C1 segment of cervical spinal cord (tissue), 14 donors: ENCODE results near the gene TINCR.
"Not testable (repeated sequence)": the region's sequence is repeated elsewhere in the genome, so short reads cannot be mapped to it uniquely, and the experiment has no call there.

Experiments used
- DNase-seq, 14 donors: peaks; one replicate each; lab custom pipeline; 2025; lab: John Stamatoyannopoulos, UW

TINCR gene

GRCh38 chr19:5559804-5560133 is 8.0 kb downstream of the TINCR start:
- DNase-seq = no peak

- DNase-seq = no peak
These were observed 9.6 kb downstream of the TINCR start for GRCh38 chr19:5558101-5558621.

DNA sequence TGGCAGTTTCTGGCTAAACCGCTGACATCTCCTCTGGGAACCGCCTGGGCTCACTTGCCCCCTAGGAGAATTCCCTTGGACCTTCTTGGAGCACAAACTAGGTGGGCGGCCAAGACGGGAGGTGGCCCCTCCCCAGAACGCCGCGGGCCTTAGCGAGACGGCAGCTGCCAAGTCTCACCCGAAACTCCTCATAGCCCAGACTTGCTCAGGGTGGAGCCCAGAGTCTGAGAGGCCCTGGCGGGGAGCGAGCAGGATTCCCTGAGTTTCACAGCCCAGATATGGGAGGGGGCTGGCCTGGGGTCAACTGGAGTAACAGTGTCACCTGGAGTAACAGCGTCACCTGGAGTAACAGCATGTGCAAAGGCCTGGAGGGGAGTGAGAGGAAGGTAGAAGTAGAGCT is 10.1 kb downstream of the TINCR start:
- DNase-seq = no peak

- no peak for DNase-seq
These were observed 12.9 kb downstream of the TINCR start for GRCh38 chr19:5554828-5555227.

- no peak for DNase-seq
These were observed 13.9 kb downstream of the TINCR start for GRCh38 chr19:5553892-5554291.

DNA sequence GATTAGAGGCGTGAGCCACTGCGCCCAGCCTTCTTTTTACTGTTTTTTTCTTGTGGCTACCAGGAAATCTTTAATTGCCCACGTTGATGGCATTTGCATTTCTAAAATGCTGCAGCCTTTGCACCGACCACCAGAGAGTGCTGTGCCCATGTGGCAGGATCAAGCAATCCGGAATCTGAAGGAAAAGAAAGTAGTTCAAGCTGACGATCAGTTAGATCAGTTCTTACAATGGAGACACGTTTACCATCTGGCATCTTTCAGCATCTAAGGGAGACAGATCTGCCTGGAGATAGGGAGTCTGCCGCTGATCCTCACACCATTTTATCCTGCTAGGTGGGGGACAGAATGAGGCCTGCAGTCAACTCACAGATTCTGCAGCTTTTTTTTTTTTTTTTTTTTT is 19.9 kb downstream of the TINCR start:
- DNase-seq = no peak

- DNase-seq = no peak
These were observed 21.8 kb downstream of the TINCR start for GRCh38 chr19:5545984-5546383.

DNA sequence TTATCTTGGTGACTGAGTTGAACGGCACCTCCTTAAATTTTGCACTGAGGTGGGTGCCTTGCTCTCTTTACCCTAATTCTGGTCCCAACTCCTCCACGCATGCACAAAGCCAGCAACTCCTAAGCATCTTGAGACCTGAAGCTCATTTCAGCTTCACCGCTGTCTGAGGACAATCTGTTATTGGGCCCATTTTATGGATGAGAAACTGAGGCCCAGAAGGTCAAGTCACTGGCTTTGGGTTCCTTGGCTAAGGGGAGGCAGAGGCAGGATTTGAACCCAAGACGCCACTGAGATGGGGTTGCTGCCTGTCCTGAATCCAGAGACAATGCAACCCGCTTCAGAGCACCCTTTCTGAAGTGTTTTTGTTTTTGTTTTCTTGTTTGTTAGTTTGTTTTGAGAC is 22.7 kb downstream of the TINCR start:
- no peak for DNase-seq

DNA sequence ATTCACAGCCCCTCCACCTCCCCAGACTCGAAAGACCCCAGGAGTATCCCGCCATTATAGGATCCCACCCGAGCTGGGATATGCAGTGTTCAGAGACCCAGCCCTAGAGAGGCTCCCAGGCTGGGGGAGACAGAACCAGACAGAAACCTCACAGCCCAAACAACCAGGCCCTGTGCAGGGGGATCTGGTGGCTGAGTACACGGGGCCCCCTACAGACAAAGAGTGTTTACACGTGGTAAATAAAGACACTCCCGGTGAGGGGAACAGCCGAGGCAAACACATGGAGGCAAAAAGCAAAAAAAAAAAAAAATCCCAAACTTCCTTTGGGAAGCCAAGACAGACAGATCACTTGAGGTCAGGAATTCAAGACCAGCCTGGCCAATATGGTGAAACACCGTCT is 25.1 kb downstream of the TINCR start:
- DNase-seq = no peak

GRCh38 chr19:5541456-5541855 is 26.3 kb downstream of the TINCR start:
- DNase-seq = no peak

DNA sequence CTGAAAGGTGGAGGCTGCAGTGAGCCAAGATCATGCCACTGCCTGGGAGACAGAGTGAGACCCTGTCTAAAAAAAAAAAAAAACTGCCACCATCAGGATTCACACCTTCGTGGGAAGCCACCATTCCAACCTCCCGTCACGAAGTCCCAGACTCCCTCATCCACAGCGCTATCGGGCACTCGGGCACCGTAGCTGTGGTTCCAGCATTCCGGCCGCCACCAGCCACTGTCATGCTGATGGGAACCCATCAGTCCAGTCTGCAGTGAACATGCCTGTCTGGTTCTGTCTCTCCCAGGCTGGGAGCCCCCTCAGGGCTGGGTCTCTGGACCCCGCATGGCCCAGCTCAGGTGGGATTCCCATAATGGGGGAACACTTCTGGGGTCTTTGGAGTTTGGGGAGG is 27.5 kb downstream of the TINCR start:
- no peak for DNase-seq

DNA sequence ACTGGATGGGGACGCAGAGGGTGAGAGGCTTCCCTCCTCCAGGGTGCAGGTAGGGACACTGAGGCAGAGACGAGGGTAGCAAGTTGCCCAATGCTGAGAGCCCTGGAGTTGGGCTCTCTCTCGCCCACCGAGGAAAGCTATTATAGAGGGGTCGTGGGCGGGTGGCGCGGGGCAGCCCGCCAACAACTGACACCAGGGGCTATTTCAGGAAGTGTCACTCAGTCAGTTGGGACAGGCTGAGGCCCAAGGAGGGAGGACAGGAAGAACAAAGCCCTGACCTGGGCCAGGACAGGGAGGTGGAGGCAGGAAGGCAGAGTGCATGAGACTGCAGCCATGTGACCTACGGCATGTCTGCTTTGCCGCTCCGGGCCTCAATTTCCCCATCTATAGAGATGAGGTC is 29.9 kb downstream of the TINCR start:
- DNase-seq = no peak

GRCh38 chr19:5536982-5537579 is 30.7 kb downstream of the TINCR start:
- not testable (repeated sequence) for DNase-seq

GRCh38 chr19:5536337-5536894 is 31.3 kb downstream of the TINCR start:
- DNase-seq = peak in 9 of 14 donors; percentile 17 to 68 (median 36)

DNA sequence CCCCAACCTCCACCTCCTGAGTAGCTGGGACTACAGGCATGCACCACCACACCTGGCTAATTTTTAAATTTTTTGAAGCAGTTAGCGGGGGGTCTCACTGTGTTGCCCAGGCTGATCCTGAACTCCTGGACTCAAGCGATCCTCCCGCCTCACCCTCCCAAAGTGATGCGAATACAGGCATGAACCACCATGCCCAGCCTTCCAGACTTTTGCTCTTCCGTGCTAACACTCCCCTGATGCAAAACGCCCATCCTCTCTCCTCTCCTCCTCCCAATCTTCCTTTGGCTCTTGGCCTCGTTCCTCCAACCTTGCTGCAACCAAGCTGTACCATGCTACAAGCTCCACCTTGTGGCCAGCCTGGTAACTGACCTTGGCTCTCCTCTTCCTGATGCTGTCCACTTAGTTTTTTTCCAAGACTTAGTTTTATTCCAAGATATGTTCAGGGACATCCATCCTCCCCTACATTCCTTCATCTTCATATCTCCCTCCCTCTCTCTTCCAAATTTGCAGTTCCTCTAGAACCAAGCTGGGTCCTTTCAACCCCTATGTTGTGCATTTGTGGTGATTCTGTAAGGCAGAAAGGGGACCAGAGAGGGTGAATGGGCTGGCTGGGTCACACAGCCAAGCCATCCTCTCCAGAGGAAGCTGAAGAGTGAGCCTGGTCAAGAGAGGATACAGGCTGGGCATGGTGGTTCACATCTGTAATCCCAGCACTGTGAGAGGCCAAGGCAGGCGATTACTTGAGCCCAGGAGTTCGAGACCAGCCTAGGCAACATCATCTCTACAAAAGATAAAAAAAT is 32.8 kb downstream of the TINCR start:
- DNase-seq = no peak

DNA sequence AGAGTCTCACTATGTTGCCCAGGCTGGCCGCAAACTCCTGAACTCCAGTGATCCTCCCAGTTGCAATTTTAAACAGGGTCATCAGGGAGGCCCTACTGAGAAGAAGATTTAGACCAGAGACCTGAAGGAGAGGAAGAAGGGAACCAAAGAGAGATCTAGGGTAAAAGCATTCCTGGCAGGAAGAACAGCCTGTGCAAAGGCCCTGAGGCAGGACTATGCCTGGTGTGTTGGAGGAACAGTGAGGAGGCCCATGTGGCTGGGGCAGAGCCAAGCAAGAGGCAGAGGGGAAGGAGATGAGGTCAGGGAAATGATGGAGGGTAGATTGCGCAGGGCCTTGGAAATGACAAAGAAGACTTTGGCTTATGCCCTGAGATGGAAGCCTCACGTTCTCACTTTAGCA is 34.5 kb downstream of the TINCR start:
- no peak for DNase-seq

DNA sequence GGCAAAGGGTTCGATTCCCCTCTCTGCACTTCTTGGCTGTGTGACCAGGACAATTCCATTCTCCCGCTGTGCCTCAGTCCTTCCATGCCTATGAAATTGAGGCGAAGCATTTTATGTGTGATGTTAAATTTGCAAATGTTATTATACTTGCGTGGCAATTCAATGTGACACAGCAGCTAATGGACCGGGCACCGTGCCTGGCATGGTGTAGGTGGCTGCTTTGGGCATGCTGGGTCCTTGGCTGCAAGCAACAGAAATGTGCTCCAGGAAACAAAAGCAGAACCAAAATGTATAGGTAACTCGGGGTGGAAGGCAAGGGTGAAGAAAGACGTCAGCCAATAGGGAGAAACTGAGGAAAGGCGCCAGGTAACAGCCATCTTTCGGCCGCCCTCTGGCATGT is 37.1 kb downstream of the TINCR start:
- no peak for DNase-seq

DNA sequence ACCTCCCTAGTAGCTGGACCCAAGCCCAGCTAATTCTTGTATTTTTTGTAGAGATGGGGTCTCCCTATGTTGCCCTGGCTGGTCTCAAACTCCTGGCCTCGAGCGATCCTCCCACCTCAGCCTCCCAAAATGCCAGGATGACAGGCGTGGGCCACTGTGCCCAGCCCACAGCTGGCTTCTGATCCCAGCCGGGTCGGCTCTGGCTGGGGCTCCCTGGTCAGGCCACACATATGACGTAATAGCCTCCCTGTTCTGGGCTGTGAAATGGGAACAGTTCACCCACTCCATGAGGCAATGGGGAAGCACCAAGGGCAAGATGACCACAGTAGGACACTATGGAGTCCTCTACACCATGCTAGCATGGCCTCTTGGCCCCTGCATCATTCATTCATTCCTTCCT is 41.1 kb downstream of the TINCR start:
- no peak for DNase-seq

DNA sequence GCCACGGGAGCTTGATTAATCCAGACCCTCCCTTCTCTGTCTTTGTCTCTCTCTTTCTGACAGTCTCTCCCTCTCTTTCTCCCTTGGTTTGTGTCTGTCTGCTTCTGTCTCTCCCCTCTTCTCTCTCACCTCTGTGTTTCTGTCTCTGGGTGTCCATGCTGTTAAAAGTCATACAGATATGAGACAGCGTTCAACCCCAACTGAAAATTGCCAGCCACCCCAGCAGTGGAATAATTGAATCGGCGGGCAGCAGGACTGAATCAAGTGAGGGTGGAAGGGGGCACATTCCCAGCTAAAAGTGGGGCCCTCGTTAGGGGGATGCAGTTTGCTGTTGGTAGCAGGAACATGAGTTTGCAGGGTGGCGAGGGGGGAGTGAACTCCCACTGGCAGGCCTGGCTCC is 43.7 kb downstream of the TINCR start:
- no peak for DNase-seq

GRCh38 chr19:5522106-5522505 is 45.6 kb downstream of the TINCR start:
- DNase-seq = no peak

DNA sequence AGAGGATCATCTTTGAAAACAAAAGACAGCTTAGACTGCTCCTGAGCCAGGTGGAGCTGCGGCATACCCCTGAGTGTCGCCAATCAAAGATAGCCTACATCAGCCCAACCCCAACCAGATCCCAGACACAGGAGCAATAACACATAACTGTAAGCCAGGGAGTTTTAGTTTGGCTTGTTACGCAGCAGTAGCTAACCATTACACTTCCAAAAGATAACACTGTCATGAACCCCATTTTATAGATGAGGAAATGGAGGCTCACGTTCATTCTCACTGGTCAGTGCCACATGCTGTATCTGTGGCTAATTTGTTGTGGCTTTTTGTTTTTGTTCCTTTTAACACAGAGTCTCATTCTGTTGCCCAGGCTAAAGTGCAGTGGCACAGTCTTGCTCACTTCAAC is 47.3 kb downstream of the TINCR start:
- no peak for DNase-seq

DNA sequence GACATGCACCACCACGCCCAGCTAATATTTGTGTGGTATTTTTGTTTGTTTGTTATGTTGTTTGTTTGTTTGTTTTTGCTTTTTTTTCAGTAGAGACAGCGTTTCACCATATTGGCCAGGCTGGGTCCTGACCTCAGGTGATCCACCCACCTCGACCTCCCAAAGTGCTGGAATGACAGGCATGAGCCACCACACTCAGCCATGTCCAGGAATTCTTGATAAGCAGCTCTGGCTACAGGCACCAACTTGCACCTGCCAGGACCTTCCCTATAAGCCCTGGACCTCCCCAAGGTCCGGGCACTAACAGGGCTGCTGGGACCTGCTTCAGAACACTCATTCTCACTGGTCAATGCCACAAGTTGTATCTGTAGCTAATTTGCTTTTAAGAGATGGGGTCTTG is 48.7 kb downstream of the TINCR start:
- no peak for DNase-seq

DNA sequence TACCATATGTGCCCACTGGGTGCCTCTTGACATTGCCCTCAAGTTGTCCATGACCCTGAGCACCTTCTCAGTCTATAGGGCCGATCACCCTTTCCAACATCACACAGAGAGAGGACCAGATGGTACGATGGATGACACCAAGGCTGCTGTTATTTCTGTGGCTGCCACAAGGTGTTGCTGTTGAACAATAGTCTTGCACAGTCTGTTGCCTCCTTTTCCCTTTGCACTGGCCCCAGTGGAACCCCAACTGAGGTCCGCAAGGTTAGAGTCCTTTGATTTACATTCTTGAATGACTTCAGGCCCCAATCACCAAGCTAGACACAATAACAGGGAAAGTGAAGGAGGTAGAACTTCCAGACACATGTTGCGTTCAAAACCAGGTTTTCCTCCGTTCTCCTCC is 52.0 kb downstream of the TINCR start:
- no peak for DNase-seq
